ENCODE data around the gene KLF6.
A peak's percentile ranks its signal among the peaks of the same experiment; 100 is the strongest.

The KLF6 gene

GRCh38 chr10:3749600-3749999, 35.4 kb downstream of the KLF6 start:
- no peak overlapping the region for H3K4me3 ChIP-seq (ENCODE audit: low read depth, low read length)
- no peak for TF ChIP-seq CTCF (conservative IDR thresholded peaks at IDR 0.05; ENCODE audit: low read depth, low read length)
- peak; percentile 90 for DNase-seq (ENCODE audit: low read depth)

- H3K4me3 ChIP-seq (ENCODE audit: low read depth, low read length) = no peak overlapping the region
- no peak for DNase-seq (ENCODE audit: low read depth)
Measured at GRCh38 chr10:3749011-3749410, 36.0 kb downstream of the KLF6 start.

GRCh38 chr10:3748484-3748883, 36.5 kb downstream of the KLF6 start:
- TF ChIP-seq CTCF (conservative IDR thresholded peaks at IDR 0.05; ENCODE audit: low read depth, low read length) = no peak

More at GRCh38 chr10:3749011-3749410, 36.0 kb downstream of the KLF6 start:
- TF ChIP-seq CTCF (conservative IDR thresholded peaks at IDR 0.05; ENCODE audit: low read depth, low read length) = no peak

GRCh38 chr10:3747984-3748383, 37.0 kb downstream of the KLF6 start:
- DNase-seq (ENCODE audit: low read depth) = peak; percentile 38
- no peak overlapping the region for H3K4me3 ChIP-seq (ENCODE audit: low read depth, low read length)
- TF ChIP-seq CTCF (conservative IDR thresholded peaks at IDR 0.05; ENCODE audit: low read depth, low read length) = no peak

More at GRCh38 chr10:3748484-3748883, 36.5 kb downstream of the KLF6 start:
- no peak overlapping the region for H3K4me3 ChIP-seq (ENCODE audit: low read depth, low read length)
- DNase-seq (ENCODE audit: low read depth) = no peak

- TF ChIP-seq CTCF (conservative IDR thresholded peaks at IDR 0.05; ENCODE audit: low read depth, low read length) = no peak
Measured at GRCh38 chr10:3747248-3747960, 37.6 kb downstream of the KLF6 start.

GRCh38 chr10:3746634-3747033, 38.4 kb downstream of the KLF6 start:
- TF ChIP-seq CTCF (conservative IDR thresholded peaks at IDR 0.05; ENCODE audit: low read depth, low read length) = no peak
- no peak for DNase-seq (ENCODE audit: low read depth)
- H3K4me3 ChIP-seq (ENCODE audit: low read depth, low read length) = no peak overlapping the region

More at GRCh38 chr10:3747248-3747960, 37.6 kb downstream of the KLF6 start:
- DNase-seq (ENCODE audit: low read depth) = no peak
- H3K4me3 ChIP-seq (ENCODE audit: low read depth, low read length) = no peak overlapping the region

- TF ChIP-seq CTCF (conservative IDR thresholded peaks at IDR 0.05; ENCODE audit: low read depth, low read length) = no peak
- H3K4me3 ChIP-seq (ENCODE audit: low read depth, low read length) = no peak overlapping the region
- DNase-seq (ENCODE audit: low read depth) = no peak
Measured at GRCh38 chr10:3745521-3745920, 39.5 kb downstream of the KLF6 start.

Data from choroid plexus epithelial cell (primary cell).